ENCODE results near the gene BAZ1B.
A peak's percentile ranks its signal among the peaks of the same experiment; 100 is the strongest.
"Not testable (repeated sequence)": the region's sequence is repeated elsewhere in the genome, so short reads cannot be mapped to it uniquely, and the experiment has no call there.

BAZ1B gene

DNA sequence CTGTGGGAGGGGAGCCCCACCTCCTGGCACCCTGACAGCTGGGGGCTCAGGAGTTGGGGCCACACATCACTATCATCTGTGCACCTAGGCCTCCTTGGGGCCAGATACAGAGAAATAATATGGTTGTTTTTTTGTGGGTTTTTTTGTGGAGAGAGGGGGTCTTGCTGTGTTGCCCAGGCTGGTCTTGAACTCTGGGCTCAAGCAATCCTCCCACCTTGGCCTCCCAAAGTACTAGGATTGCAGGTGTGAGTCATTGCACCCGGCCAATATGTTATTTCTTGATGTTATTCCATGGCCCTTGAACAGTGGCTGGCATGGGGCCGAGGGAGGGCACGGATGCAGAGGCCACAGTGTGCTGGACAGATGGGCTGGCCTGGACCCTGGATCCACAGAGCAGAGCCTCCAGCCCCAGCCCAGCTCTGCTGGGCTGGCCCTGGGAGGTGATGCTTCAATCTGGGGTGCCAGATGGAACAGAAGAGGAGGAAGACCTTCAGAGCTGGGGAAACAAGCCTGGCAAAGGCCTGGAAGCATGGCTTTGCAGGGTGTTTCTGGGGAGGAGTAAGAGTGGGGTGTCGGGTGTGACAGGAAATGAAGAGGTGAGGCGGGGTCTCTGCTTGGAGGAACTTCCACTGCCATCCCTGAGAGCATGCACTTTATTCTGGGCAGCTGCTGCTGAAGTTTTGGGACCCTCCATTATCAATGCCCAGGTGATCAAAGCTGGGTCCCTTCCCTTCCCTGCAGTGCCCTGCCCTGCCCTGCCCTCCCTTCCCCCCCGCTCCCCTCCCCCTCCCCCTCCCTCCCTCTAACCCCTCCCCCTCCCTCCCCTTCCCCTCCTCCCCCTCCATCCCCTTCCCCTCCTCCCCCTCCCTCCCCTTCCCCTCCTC, 92.2 kb downstream of the BAZ1B start:
- Mint-ChIP-seq H3K4me3 (no peak overlapping the region), H3K4me1 (ENCODE audit: low read depth) (peaks cover 10% of the 10 kb centered on the region), H3K27me3 (peaks cover 19% of the 10 kb centered on the region), H3K36me3 (ENCODE audit: low read depth) (no peaks in the 10 kb centered on the region), H3K9me3 (no peaks in the 10 kb centered on the region), H3K27ac (peak overlapping the region; percentile 2)
- intact Hi-C loops (cut with micrococcal nuclease), result no loop called here

DNA sequence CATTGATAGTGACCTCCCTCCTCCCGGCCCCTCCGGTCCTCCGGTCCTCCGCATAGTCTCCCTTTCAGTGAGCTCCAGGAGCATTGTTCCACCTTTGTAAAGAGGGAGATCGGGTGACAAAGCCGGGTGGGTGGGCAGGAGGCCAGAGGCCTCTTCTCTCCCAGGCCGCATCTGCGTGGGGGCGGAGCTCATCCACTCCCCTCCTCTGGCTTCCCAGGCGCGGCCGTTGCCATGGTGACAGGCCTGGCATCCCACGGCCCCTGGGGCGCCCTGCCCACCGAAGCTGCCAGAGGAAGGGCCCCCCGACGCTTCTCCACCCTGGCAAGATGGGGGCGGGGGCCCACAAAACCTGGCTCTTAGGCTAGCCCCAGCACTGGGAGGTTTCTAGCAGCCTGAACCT, 92.9 kb downstream of the BAZ1B start:
- Mint-ChIP-seq H3K4me3 (no peak overlapping the region), H3K9me3 (no peaks in the 10 kb centered on the region), H3K27me3 (peaks cover 19% of the 10 kb centered on the region), H3K4me1 (ENCODE audit: low read depth) (peaks cover 14% of the 10 kb centered on the region), H3K27ac (no peak overlapping the region), H3K36me3 (ENCODE audit: low read depth) (no peaks in the 10 kb centered on the region)
- intact Hi-C loops (cut with micrococcal nuclease), result no loop called here

DNA sequence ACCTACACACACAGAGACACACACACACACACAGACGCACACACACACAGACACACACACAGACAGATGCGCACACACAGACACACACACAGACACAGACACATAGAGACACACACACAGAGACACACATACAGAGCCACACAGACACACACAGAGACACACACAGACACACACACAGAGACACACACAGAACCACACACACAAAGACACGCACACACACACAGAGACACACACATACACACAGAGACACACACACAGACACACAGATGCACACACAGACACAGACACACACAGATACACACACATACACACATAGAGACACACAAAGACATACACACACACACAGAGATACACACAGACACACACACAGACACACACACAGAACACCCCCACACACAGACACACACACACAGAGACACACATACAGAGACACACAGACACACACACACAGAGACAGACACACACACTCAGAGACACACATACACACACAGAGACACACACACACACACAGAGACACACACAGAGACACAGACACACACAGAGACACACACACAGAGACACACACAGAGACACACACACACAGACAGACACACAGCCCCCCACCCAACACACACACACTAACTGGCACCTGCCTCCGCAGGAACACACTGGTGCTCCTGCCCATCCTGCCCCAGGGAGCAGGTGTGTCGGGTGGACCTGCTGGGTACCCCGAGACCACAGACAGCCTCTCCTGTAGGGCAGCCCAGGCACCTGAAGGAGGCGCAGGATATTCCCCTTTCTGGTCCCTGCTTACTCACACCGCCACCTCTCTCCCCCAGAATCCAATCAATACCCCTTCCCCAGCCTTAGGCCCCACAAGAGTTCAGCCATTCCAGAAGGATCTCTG, 93.9 kb downstream of the BAZ1B start:
- Mint-ChIP-seq H3K27me3 (peaks cover 22% of the 10 kb centered on the region), H3K4me3 (no peak overlapping the region), H3K9me3 (no peaks in the 10 kb centered on the region), H3K4me1 (ENCODE audit: low read depth) (peaks cover 12% of the 10 kb centered on the region), H3K27ac (no peak overlapping the region), H3K36me3 (ENCODE audit: low read depth) (no peaks in the 10 kb centered on the region)
- intact Hi-C loops (cut with micrococcal nuclease), result no loop called here

DNA sequence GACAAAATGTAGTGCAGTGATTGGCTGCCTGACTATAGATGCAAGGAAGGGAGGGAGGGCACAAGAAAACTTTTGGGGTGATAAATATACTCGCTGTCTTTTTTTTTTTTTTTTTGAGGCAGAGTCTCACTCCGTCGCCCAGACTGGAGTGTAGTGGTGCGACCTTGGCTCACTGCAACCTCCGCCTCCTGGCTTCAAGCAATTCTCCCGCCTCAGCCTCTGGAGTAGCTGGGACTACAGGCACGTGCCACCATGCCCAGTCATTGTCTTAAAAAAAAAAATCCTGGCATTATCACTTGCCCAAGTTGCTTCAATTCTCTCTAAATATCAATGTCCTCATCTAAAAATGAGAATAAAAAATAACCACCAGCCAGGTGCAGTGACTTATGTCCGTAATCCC, 96.1 kb downstream of the BAZ1B start:
- H3K9me3 Mint-ChIP-seq, result no peaks in the 10 kb centered on the region
- intact Hi-C loops (cut with micrococcal nuclease), result no loop called here
- H3K27ac Mint-ChIP-seq, result no peak overlapping the region
- H3K36me3 Mint-ChIP-seq (ENCODE audit: low read depth), result no peaks in the 10 kb centered on the region
- no peak overlapping the region for H3K4me3 Mint-ChIP-seq
- H3K27me3 Mint-ChIP-seq, result peaks cover 34% of the 10 kb centered on the region
- H3K4me1 Mint-ChIP-seq (ENCODE audit: low read depth), result peaks cover 12% of the 10 kb centered on the region

DNA sequence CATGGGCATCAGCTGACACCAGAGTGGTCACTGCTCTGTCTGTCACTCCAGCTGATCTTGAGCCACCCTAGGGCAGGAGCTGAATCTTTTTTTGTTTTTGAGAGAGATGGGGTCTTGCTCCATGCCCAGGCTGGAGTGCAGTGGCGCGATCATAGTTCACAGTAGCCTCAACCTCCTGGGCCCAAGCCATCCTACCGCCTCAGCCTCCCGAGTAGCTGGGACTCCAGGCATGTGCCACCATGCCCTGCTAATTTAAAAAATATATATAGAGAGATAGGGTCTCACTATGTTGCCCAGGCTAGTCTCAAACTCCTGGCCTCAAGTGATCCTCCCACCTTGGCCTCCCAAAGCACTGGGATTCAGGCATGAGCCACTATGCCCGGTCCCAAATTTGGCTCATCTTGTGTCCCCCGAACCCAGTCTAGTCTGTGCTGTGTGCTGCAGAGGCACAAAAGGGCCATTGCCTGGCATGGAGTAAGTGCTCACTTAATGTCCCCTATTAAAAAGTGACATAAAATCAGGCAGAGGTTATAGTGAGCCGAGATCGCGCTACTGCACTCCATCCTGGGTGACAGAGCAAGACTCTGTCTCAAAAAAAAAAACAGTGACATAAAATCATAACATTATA, 96.6 kb downstream of the BAZ1B start:
- Mint-ChIP-seq H3K4me1 (ENCODE audit: low read depth) (peaks cover 12% of the 10 kb centered on the region), H3K36me3 (ENCODE audit: low read depth) (no peaks in the 10 kb centered on the region), H3K9me3 (no peaks in the 10 kb centered on the region), H3K27ac (no peak overlapping the region), H3K27me3 (peaks cover 34% of the 10 kb centered on the region), H3K4me3 (no peak overlapping the region)
- intact Hi-C loops (cut with micrococcal nuclease), result no loop called here

DNA sequence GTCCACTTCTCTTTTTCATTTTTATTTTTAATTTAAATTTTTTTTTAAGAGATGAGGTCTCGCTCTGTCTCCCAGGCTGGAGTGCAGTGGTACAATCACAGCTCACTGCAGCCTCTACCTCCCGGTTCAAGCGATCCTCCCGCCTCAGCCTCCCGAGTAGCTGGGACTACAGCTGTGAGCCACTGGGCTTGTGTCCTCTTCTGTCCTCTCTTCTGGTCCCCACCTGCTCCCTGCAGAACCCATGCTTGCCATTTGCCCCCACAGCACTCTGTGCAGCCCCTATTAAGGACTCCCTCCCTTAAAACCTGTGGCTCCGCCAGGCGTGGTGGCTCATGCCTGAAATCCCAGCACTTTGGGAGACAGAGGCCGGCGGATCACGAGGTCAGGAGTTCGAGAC, 97.6 kb downstream of the BAZ1B start:
- Mint-ChIP-seq H3K4me3 (peak overlapping the region; percentile 62), H3K4me1 (ENCODE audit: low read depth) (peaks cover 8% of the 10 kb centered on the region), H3K9me3 (no peaks in the 10 kb centered on the region), H3K27me3 (peaks cover 34% of the 10 kb centered on the region), H3K27ac (no peak overlapping the region), H3K36me3 (ENCODE audit: low read depth) (no peaks in the 10 kb centered on the region)
- intact Hi-C loops (cut with micrococcal nuclease), result no loop called here

DNA sequence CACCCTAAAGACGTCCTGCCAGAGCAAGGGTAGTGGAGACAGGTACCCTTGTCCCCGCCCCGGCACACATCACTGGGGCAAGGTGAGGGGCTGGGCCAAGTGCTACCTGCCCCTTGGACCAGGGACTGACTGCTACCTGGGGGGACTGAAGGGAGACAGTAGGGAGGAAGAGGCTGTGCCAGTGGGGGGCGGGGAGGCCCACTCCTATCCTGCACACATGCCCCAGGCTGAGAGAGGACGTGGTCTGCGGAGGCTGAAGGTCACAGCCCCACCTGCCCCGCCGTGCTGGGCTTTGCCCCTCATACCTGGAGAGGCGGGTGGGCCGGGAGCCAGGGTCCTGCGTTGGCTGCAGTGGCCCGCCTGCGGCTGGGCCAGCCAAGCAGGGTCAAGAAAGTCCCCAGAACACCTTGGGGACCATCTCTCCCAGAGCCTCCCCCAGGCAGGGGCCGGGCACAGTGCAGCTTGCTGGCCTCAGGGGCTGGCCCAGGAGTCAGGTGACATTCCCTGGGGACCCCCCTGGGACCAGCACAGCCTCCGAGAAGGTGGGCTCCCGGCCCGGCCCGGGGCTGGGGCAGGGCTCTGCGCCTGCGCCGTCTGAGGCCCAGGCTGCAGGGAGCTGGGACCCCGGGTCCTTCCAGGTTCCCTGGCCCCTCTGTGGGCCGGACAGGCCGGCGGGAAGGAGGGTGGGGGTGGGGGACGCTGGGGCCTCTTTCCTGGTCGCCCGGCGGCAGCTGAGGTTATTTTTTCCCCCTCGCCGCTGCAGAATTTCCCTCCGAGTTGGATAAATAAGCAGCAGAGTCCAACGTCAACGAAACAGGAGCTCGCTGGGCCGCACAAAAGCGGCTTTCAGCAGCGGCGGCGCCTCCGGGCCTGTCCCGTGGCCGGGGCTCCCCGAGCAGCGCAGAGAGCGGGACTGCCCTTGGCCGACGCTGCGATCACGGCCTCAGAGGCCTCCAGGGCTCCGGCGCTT, 98.3 kb downstream of the BAZ1B start:
- intact Hi-C loops (cut with micrococcal nuclease), result no loop called here
- Mint-ChIP-seq H3K4me3 (peak overlapping the region; percentile 62), H3K36me3 (ENCODE audit: low read depth) (no peaks in the 10 kb centered on the region), H3K27ac (no peak overlapping the region), H3K4me1 (ENCODE audit: low read depth) (peaks cover 8% of the 10 kb centered on the region), H3K27me3 (peaks cover 34% of the 10 kb centered on the region), H3K9me3 (no peaks in the 10 kb centered on the region)

DNA sequence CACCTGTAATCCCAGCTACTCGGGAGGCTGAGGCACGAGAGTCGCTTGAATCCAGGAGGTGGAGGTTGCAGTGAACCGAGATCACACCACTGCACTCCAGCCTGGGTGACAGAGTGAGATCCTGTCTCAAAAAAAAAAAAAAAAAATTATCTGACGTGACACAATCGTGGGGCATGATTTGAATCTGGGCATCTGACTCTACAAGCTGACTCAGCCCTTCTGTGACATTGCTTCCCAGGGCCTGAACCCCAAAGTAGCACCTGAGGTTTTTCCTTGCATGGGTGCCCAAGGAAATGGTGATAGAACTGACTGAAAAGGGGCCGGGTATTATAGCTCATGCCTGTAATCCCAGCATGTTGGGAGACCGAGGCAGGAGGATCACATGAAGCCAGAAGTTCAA, 101.5 kb downstream of the BAZ1B start:
- H3K27ac Mint-ChIP-seq; H3K36me3 Mint-ChIP-seq (ENCODE audit: low read depth); H3K4me3 Mint-ChIP-seq; H3K4me1 Mint-ChIP-seq (ENCODE audit: low read depth); H3K9me3 Mint-ChIP-seq; intact Hi-C loops (cut with micrococcal nuclease): not testable (repeated sequence)
- H3K27me3 Mint-ChIP-seq, result peaks cover 36% of the 10 kb centered on the region

DNA sequence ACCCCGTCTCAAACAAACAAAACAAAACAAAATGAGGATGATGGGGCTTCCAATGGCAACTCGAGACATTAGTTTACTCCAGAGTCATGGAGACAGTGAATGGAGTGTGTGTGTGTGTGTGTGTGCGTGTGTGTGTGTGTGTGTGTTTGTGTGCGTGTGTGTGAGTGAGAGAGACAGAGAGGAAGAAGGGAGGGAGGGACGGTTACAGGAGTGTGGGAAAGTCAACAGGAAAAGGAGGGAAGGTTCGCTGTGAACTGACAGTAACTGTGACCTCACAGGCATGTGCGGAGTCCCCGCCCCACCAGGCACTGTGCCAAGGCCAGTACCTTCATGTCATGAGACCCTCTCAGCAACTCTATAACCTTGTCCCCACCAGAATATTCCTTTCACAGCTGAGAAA, 102.1 kb downstream of the BAZ1B start:
- H3K4me1 Mint-ChIP-seq (ENCODE audit: low read depth); H3K4me3 Mint-ChIP-seq; H3K27ac Mint-ChIP-seq; H3K36me3 Mint-ChIP-seq (ENCODE audit: low read depth); H3K9me3 Mint-ChIP-seq; intact Hi-C loops (cut with micrococcal nuclease): not testable (repeated sequence)
- peaks cover 35% of the 10 kb centered on the region for H3K27me3 Mint-ChIP-seq

DNA sequence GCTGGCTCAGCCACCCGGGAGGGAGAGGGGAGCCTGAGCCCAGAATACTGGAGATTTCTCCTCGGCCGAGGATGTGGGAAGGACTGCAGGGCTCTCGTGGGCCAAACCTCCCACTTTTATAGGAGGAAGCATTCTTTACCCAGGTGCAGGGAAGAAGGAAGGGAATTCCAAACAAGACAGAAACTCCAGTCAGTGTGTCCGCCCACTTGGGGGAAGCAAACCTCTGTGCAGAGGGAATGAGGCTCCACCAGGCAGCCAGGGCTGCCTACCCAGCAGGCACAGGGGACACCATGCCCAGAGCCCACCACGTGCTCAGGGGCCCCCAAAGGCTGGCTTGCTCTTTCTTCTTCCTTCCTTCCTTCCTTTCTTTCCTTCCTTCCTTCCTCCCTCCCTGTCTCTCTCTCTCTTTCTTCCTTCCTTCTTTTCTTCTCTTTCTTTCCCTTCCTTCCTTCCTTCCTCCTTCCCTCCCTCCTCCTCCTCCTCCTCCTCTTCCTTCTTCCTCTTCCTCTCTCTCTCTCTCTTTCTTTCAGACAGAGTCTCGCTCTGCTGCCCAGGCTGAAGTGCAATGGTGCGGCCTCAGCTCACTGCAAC, 103.9 kb downstream of the BAZ1B start:
- Mint-ChIP-seq H3K27ac (no peak overlapping the region), H3K9me3 (no peaks in the 10 kb centered on the region), H3K36me3 (ENCODE audit: low read depth) (no peaks in the 10 kb centered on the region), H3K4me3 (no peak overlapping the region), H3K4me1 (ENCODE audit: low read depth) (no peaks in the 10 kb centered on the region), H3K27me3 (peaks cover 22% of the 10 kb centered on the region)
- intact Hi-C loops (cut with micrococcal nuclease), result no loop called here

DNA sequence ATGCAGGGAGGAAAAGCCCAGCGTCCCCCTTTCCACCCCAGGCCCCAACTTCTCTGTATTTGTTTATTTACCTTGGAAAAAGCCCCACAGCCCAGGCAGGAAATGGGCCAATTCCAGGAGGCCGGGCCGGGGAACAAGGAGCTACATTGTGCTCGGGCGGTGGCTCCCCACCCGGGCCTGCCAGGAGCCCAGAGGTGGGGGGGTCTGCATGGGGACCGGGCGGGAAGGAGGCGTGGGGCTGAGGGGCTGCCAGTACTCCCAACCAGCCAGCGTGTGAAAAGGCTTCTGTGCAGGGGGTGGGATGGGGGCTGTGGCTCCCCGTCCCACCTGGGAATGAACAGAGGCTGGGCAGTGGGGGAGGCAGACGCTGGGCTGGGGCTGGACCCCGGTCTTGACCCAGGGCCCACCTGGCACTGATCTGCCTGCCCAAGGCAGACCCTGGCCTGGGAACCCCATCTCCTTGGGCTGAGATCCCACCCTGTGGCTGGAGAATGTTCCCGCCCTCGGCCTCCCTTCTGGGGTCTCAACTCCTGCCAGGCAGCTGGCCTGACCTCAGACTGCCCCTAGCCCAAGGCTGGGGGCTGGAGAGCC, 111.5 kb downstream of the BAZ1B start:
- H3K9me3 Mint-ChIP-seq; H3K4me3 Mint-ChIP-seq; intact Hi-C loops (cut with micrococcal nuclease); H3K36me3 Mint-ChIP-seq (ENCODE audit: low read depth); H3K4me1 Mint-ChIP-seq (ENCODE audit: low read depth); H3K27ac Mint-ChIP-seq: not testable (repeated sequence)
- peaks cover 16% of the 10 kb centered on the region for H3K27me3 Mint-ChIP-seq

DNA sequence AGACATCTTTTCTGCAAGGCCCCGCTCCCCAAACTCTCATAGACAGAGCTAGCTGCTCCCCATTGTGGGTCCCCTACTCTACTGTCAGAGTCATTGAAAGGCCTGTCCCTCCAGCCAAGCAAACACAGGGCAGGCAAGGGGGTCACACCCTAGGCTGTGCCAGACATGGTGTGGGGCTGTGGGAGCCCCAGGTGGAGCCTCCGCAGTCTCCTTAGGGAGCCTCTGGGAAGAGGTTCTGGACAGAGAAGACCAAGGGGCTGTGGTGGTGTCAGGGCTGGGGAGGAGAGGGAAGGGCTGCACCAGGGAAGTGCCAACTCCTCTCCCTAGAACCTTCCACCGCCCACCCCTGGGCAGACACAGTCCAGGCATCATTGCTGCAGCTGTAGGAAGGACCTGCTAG, 117.2 kb downstream of the BAZ1B start:
- intact Hi-C loops (cut with micrococcal nuclease), result not testable (repeated sequence)

More for the DNA sequence above, 117.2 kb downstream of the BAZ1B start:
- not testable (repeated sequence) for H3K9me3 Mint-ChIP-seq; H3K27me3 Mint-ChIP-seq; H3K4me1 Mint-ChIP-seq (ENCODE audit: low read depth); H3K4me3 Mint-ChIP-seq; H3K27ac Mint-ChIP-seq; H3K36me3 Mint-ChIP-seq (ENCODE audit: low read depth)
